Suprapubic skin (tissue), 4 donors: ENCODE results near the gene FRMD3. TPM values are rescaled to one million over a fixed set of nuclear protein-coding genes. Genes with fewer than 3 reads are reported as not detected.

Experiments used
- DNase-seq, 2 donors: peaks; one replicate each; pipeline ENCODE4 v3.0.0-alpha.2; 2019; ENCODE audit warnings: low spot score in 2 of 2
- H3K27ac ChIP-seq: fragments of 200-600 bp; sonication (generic); one replicate; pipeline ENCODE4 v1.5.1; 2019
- H3K27me3 ChIP-seq: fragments of 200-600 bp; sonication (generic); one replicate; pipeline ENCODE4 v1.5.1; 2019
- H3K36me3 ChIP-seq: fragments of 200-600 bp; sonication (generic); one replicate; pipeline ENCODE4 v1.5.1; 2019
- H3K4me1 ChIP-seq: fragments of 200-600 bp; sonication (generic); one replicate; pipeline ENCODE4 v1.5.1; 2019
- H3K4me3 ChIP-seq: fragments of 200-600 bp; sonication (generic); one replicate; pipeline ENCODE4 v1.5.1; 2019; ENCODE audit warnings: mild to moderate bottlenecking
- H3K9me3 ChIP-seq: fragments of 200-600 bp; sonication (generic); one replicate; pipeline ENCODE4 v1.5.1; 2019
- CTCF ChIP-seq, 2 donors: fragments of 200-600 bp in 1 of 2; fragments of 450-650 bp in 1 of 2; sonication (generic) in 1 of 2; IDR thresholded peaks; one replicate each; pipeline ENCODE4 v1.5.1; 2016 to 2019; ENCODE audit warnings: antibody characterized with exemption in 2 of 2, mild to moderate bottlenecking in 1 of 2, moderate library complexity in 1 of 2
- EP300 ChIP-seq: sonication (generic); formaldehyde crosslinking; IDR thresholded peaks from one replicate; pipeline ENCODE4 v1.6.1; 2017; ENCODE audit warnings: antibody characterized with exemption
- POLR2A ChIP-seq, 2 donors: fragments of 450-650 bp; IDR thresholded peaks; one replicate each; pipeline ENCODE4 v1.6.1; 2017; ENCODE audit warnings: antibody characterized with exemption in 2 of 2, mild to moderate bottlenecking in 2 of 2, moderate library complexity in 2 of 2
- POLR2AphosphoS5 ChIP-seq, 3 donors: sonication (generic); formaldehyde crosslinking; IDR thresholded peaks; one replicate each; pipeline ENCODE4 v1.6.1; 2017; ENCODE audit warnings: antibody characterized with exemption in 3 of 3
- WGBS: methylation state at CpG from one replicate; pipeline ENCODE4 v1.1.5; 2018; 5-methylcytosine and 5-hydroxymethylcytosine counted together
- total RNA-seq, 4 donors: library from RNA; depleted of rRNA; stranded (reverse); fragments of >200 nt; gene quantifications; one replicate each; pipeline ENCODE4 v1.1.0, GENCODE V29; 2016

The FRMD3 gene
- total RNA-seq, 4 donors from 2014 or later = 2.8 to 7.0 (median 5.2) TPM

GRCh38 chr9:83418283-83418682, 119.9 kb downstream of the FRMD3 start:
- Histone ChIP-seq H3K27ac (no peak overlapping the region), H3K4me1 (no peaks in the 10 kb centered on the region), H3K36me3 (no peaks in the 10 kb centered on the region), H3K27me3 (no peaks in the 10 kb centered on the region), H3K4me3 (no peak overlapping the region), H3K9me3 (no peaks in the 10 kb centered on the region)
- DNase-seq = no peak
- TF ChIP-seq EP300 = no peak
- TF ChIP-seq POLR2AphosphoS5 (IDR thresholded peaks at IDR 0.05) = no peak
- no peak for TF ChIP-seq CTCF (IDR thresholded peaks at IDR 0.05)
- no peak for TF ChIP-seq POLR2A (IDR thresholded peaks at IDR 0.05)
- WGBS = 82% methylated on average over 1 of the region's 1 CpG

GRCh38 chr9:83413367-83413766, 124.8 kb downstream of the FRMD3 start:
- H3K4me3 ChIP-seq = no peak overlapping the region

GRCh38 chr9:83410701-83411100, 127.5 kb downstream of the FRMD3 start:
- H3K36me3 ChIP-seq = no peaks in the 10 kb centered on the region
- H3K27me3 ChIP-seq = no peaks in the 10 kb centered on the region
- H3K4me3 ChIP-seq = no peak overlapping the region
- no peaks in the 10 kb centered on the region for H3K9me3 ChIP-seq
- no peak for DNase-seq
- TF ChIP-seq EP300 (no peak), POLR2AphosphoS5 (IDR thresholded peaks at IDR 0.05) (no peak)
- no peaks in the 10 kb centered on the region for H3K4me1 ChIP-seq
- H3K27ac ChIP-seq = no peak overlapping the region
- 94% methylated on average over 5 of the region's 5 CpGs for WGBS

More at GRCh38 chr9:83413367-83413766, 124.8 kb downstream of the FRMD3 start:
- Histone ChIP-seq H3K9me3 (no peaks in the 10 kb centered on the region), H3K27ac (no peak overlapping the region), H3K27me3 (no peaks in the 10 kb centered on the region), H3K36me3 (no peaks in the 10 kb centered on the region), H3K4me1 (no peaks in the 10 kb centered on the region)
- no peak for DNase-seq
- TF ChIP-seq POLR2AphosphoS5 (IDR thresholded peaks at IDR 0.05) (no peak), CTCF (IDR thresholded peaks at IDR 0.05) (no peak), EP300 (no peak), POLR2A (IDR thresholded peaks at IDR 0.05) (no peak)
- WGBS = 80% methylated on average over 4 of the region's 4 CpGs

GRCh38 chr9:83406921-83407320, 131.3 kb downstream of the FRMD3 start:
- no peaks in the 10 kb centered on the region for H3K27me3 ChIP-seq
- H3K36me3 ChIP-seq = no peaks in the 10 kb centered on the region
- DNase-seq = no peak
- no peak overlapping the region for H3K4me3 ChIP-seq
- H3K9me3 ChIP-seq = no peaks in the 10 kb centered on the region
- H3K27ac ChIP-seq = no peak overlapping the region
- TF ChIP-seq POLR2AphosphoS5 (IDR thresholded peaks at IDR 0.05) = no peak
- WGBS = 93% methylated on average over 3 of the region's 3 CpGs
- no peaks in the 10 kb centered on the region for H3K4me1 ChIP-seq

- Histone ChIP-seq H3K4me1 (no peaks in the 10 kb centered on the region), H3K4me3 (no peak overlapping the region), H3K27ac (no peak overlapping the region), H3K36me3 (no peaks in the 10 kb centered on the region), H3K9me3 (no peaks in the 10 kb centered on the region), H3K27me3 (no peaks in the 10 kb centered on the region)
- WGBS = 46% methylated on average over 4 of the region's 4 CpGs
- TF ChIP-seq CTCF (IDR thresholded peaks at IDR 0.05) (no peak), POLR2A (IDR thresholded peaks at IDR 0.05) (no peak), POLR2AphosphoS5 (IDR thresholded peaks at IDR 0.05) (no peak), EP300 (no peak)
- DNase-seq = no peak
Measured at GRCh38 chr9:83405759-83406158, 132.4 kb downstream of the FRMD3 start.

- no peak for TF ChIP-seq POLR2A (IDR thresholded peaks at IDR 0.05)
- no peak for TF ChIP-seq EP300
- TF ChIP-seq POLR2AphosphoS5 (IDR thresholded peaks at IDR 0.05) = no peak
- TF ChIP-seq CTCF (IDR thresholded peaks at IDR 0.05) = no peak
- WGBS = 65% methylated on average over 10 of the region's 10 CpGs
- Histone ChIP-seq H3K27ac (no peak overlapping the region), H3K4me3 (no peak overlapping the region), H3K36me3 (no peaks in the 10 kb centered on the region), H3K9me3 (no peaks in the 10 kb centered on the region), H3K27me3 (no peaks in the 10 kb centered on the region), H3K4me1 (no peaks in the 10 kb centered on the region)
- DNase-seq = no peak
Measured at GRCh38 chr9:83403527-83404238, 134.5 kb downstream of the FRMD3 start.
